Astrocyte (in vitro differentiated cells and primary cell): ENCODE results near the gene KY.

Experiments
- EZH2 ChIP-seq: IDR thresholded peaks from 2 replicates; pipeline ENCODE4 v1.6.1; 2012; ENCODE audit warnings: mild to moderate bottlenecking, low read length, inconsistent platforms; ENCODE audit not compliant: insufficient read depth
- TF ChIP-seq, protein P1 (sequence below): IDR thresholded peaks from 2 replicates; pipeline ENCODE4 v1.5.1; 2011; ENCODE audit warnings: low read depth, mild to moderate bottlenecking, inconsistent platforms, low read length, moderate library complexity; ENCODE audit not compliant: insufficient read depth

DNA sequence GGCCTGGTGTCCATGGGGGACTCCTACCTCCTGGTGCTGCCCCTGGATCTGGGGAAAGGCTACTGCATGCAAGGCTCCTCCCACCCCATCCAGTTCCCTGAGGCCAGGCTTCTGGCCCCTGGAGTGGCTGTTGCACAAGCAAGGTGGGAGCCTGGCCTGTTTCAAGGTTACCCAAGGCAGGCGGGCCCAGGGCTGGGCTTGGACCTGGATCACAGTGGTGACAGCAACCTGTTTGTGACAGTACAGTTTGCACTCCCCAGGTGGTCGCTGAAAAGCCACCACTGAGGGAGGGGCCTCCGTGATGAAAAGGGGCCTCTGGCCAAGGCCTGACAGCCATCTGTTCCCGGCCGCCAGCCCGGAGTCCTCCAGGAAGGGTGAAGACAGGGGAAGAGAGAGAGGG, 14.4 kb upstream of the KY start:
- TF ChIP-seq, protein P1, sequence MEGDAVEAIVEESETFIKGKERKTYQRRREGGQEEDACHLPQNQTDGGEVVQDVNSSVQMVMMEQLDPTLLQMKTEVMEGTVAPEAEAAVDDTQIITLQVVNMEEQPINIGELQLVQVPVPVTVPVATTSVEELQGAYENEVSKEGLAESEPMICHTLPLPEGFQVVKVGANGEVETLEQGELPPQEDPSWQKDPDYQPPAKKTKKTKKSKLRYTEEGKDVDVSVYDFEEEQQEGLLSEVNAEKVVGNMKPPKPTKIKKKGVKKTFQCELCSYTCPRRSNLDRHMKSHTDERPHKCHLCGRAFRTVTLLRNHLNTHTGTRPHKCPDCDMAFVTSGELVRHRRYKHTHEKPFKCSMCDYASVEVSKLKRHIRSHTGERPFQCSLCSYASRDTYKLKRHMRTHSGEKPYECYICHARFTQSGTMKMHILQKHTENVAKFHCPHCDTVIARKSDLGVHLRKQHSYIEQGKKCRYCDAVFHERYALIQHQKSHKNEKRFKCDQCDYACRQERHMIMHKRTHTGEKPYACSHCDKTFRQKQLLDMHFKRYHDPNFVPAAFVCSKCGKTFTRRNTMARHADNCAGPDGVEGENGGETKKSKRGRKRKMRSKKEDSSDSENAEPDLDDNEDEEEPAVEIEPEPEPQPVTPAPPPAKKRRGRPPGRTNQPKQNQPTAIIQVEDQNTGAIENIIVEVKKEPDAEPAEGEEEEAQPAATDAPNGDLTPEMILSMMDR, result no peak
- TF ChIP-seq EZH2, result no peak
